K562 (cell line): ENCODE data around the gene SPIB. TPM values are rescaled to one million over a fixed set of nuclear protein-coding genes. Genes with fewer than 3 reads are reported as not detected.

Experiments used
- ATF1 ChIP-seq, 2 experiments: fragments of 450-650 bp in 1 of 2; IDR thresholded peaks; 2 replicates each; pipeline ENCODE4 v1.6.1; 2016; ENCODE audit warnings: missing compliant biosample characterization in 1 of 2, missing genetic modification characterization in 1 of 2
- BRD9 ChIP-seq: fragments of 450-650 bp; IDR thresholded peaks from 2 replicates; pipeline ENCODE4 v1.6.1; 2018; ENCODE audit warnings: low read depth; ENCODE audit not compliant: partially characterized antibody
- DIDO1 ChIP-seq: fragments of 450-650 bp; IDR thresholded peaks from 2 replicates; pipeline ENCODE4 v1.6.1; 2016; ENCODE audit warnings: low read depth, missing biosample characterization, missing genetic modification characterization
- EWSR1 ChIP-seq: fragments of 450-650 bp; IDR thresholded peaks from 2 replicates; pipeline ENCODE4 v1.6.1; 2018; ENCODE audit warnings: borderline replicate concordance, mild to moderate bottlenecking, low read depth, moderate library complexity; ENCODE audit not compliant: partially characterized antibody
- HDAC8 ChIP-seq: fragments of 450-650 bp; IDR thresholded peaks from 2 replicates; pipeline ENCODE4 v1.6.1; 2016; ENCODE audit warnings: mild to moderate bottlenecking, missing genetic modification characterization, moderate library complexity, missing compliant biosample characterization
- HNRNPK ChIP-seq: fragments of 200-400 bp; formaldehyde crosslinking; IDR thresholded peaks from one replicate; pipeline ENCODE4 v1.6.1; 2018; ENCODE audit warnings: mild to moderate bottlenecking, low read depth, low read length; ENCODE audit not compliant: poor library complexity, severe bottlenecking
- JUNB ChIP-seq: fragments of 450-650 bp; formaldehyde crosslinking; conservative IDR thresholded peaks from 2 replicates; pipeline ENCODE4 v1.4.0; 2020; ENCODE audit warnings: mild to moderate bottlenecking
- KLF10 ChIP-seq: fragments of 250-450 bp; sonication (Bioruptor Pico); IDR thresholded peaks from 2 replicates; pipeline ENCODE4 v1.6.1; 2021; ENCODE audit warnings: matching md5 sums
- MEF2D ChIP-seq: conservative IDR thresholded peaks from 2 replicates; pipeline ENCODE4 v1.6.1; 2016; ENCODE audit warnings: low read depth, missing genetic modification characterization, missing compliant biosample characterization
- NCOA2 ChIP-seq, 2 experiments: fragments of 450-650 bp; IDR thresholded peaks; 2 replicates each; pipeline ENCODE4 v1.6.1; 2018; ENCODE audit warnings: mild to moderate bottlenecking in 2 of 2, moderate library complexity in 1 of 2; ENCODE audit not compliant: partially characterized antibody in 2 of 2
- NRF1 ChIP-seq, 2 experiments: fragments of 450-650 bp; IDR thresholded peaks in 1 of 2; conservative IDR thresholded peaks in 1 of 2; 2 replicates each; pipeline ENCODE4 v1.6.1; 2014; ENCODE audit warnings: mild to moderate bottlenecking in 2 of 2
- PHB2 ChIP-seq: fragments of 450-650 bp; IDR thresholded peaks from 2 replicates; pipeline ENCODE4 v1.6.1; 2017; ENCODE audit warnings: low read depth
- POLR2AphosphoS2 ChIP-seq: IDR thresholded peaks from 2 replicates; pipeline ENCODE4 v1.6.1; 2012; ENCODE audit warnings: low read length, improper control_type of control experiment
- SP2 ChIP-seq: IDR thresholded peaks from 2 replicates; pipeline ENCODE4 v1.6.1; 2011; ENCODE audit warnings: mild to moderate bottlenecking, low read depth, low read length, moderate library complexity; ENCODE audit not compliant: poor library complexity, severe bottlenecking; ENCODE audit errors: extremely low read depth
- SRSF7 ChIP-seq: fragments of 200-400 bp; formaldehyde crosslinking; optimal IDR thresholded peaks from 2 replicates; pipeline ENCODE3; 2017; ENCODE audit warnings: mild to moderate bottlenecking, low read depth, low read length
- THRAP3 ChIP-seq: fragments of 450-650 bp; IDR thresholded peaks from 2 replicates; pipeline ENCODE4 v1.6.1; 2016; ENCODE audit warnings: mild to moderate bottlenecking, inconsistent platforms, borderline replicate concordance
- ZNF282 ChIP-seq: sonication (generic); formaldehyde crosslinking; IDR thresholded peaks from 2 replicates; pipeline ENCODE4 v1.8.1; 2023; ENCODE audit warnings: missing genetic modification reagents
- ZNF584 ChIP-seq: fragments of 200-800 bp; sonication (Bioruptor generic); IDR thresholded peaks from 2 replicates; pipeline ENCODE4 v1.6.1; 2016; ENCODE audit warnings: low read depth, mild to moderate bottlenecking, missing genetic modification characterization, missing compliant biosample characterization
- ZNF696 ChIP-seq: fragments of 250-450 bp; sonication (Bioruptor Pico); conservative IDR thresholded peaks from 2 replicates; pipeline ENCODE4 v1.4.0; 2020; ENCODE audit warnings: mild to moderate bottlenecking, moderate library complexity
- ZNF764 ChIP-seq: fragments of 250-450 bp; sonication (Bioruptor Pico); IDR thresholded peaks from 2 replicates; pipeline ENCODE4 v1.4.0; 2020; ENCODE audit warnings: low read depth, mild to moderate bottlenecking, moderate library complexity
- ZSCAN29 ChIP-seq: fragments of 450-650 bp; IDR thresholded peaks from 2 replicates; pipeline ENCODE4 v1.6.1; 2017
- polyA plus RNA-seq, 8 experiments: library from polyadenylated mRNA; depleted of rRNA in 4 of 8; stranded (reverse) in 5 of 8; unstranded in 3 of 8; fragments of >200 nt; fragmentation: Nextera tagmentation in 2 of 8; fragmentation: Illumina TruSeq in 1 of 8; extraction: Ambion mirVana in 2 of 8; extraction: Trizol in 1 of 8; gene quantifications; 2 replicates each; pipeline versions ENCODE4 v1.2.1 to v1.2.3, GENCODE V29; 2011 to 2014; ENCODE audit warnings: inconsistent platforms in 1 of 8, missing spikeins in 1 of 8
- total RNA-seq, 7 experiments: library from RNA; depleted of rRNA in 6 of 7; stranded (reverse); fragments of >200 nt in 6 of 7; fragmentation: Illumina TruSeq in 2 of 7; extraction: Trizol in 2 of 7; gene quantifications; 2 replicates each; pipeline versions ENCODE4 v1.2.1 to v1.2.3, GENCODE V29; 2011 to 2021; ENCODE audit warnings: low replicate concordance in 1 of 7
- TF ChIP-seq, protein P1 (sequence below): fragments of 450-650 bp; IDR thresholded peaks from 2 replicates; pipeline ENCODE4 v1.6.1; 2017; ENCODE audit warnings: antibody characterized with exemption, mild to moderate bottlenecking
- TF ChIP-seq, protein P2 (sequence below): sonication (generic); formaldehyde crosslinking; IDR thresholded peaks from 2 replicates; pipeline ENCODE4 v1.5.0; 2020; ENCODE audit warnings: missing genetic modification reagents

SPIB gene
- total and polyA plus RNA-seq, 9 of the 15 experiments (the other 6 are each of a cell fraction or from before 2014, with no cell fraction given): 0.06 to 1.0 (median 0.43) TPM; not detected in 1

DNA sequence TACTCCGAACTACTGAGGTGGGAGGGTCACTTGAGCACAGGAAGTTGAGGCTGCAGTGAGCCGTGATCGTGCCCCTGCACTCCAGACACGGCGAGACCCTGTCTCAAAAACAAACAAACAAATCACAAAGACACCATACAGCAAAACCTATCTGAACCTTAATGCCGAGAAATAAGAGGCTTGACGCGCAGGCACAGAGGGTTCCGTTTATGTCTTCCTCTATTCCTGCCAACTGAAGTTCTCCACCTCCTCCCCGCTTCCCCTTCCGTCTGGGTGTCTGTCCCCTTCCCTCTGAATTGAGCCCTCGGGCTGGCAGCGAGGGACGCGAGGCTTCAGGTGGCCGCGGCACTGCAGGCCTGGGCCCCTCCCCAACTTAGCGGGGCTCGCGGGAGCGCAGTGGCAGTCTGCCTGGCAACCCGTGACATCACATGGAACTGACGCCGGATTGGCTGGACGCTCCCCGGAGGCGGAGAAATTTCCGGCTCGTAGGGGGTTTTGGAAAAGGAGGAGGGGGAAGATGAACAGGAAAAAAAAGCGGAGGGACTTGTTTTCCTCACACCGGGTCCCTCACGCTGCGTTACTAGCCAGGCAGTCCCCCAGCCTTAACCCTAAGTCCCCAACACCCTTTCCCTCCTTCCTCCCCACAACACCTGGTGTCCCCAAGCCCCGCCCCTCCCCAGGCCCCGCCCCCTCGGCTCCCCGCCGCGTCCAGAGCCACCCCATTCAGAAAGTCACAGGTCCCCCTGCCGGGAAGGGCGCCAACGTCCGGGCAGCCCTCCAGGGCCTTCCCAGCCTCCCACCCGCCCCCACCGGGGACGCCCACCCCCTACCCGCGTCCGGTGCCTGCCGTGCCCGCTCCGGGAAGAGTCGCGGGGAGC, 12.8 kb downstream of the SPIB start (continued):
- TF ChIP-seq SRSF7 (no peak), SP2 (no peak), ZNF764 (CRISPR knock-in tag) (no peak), JUNB (no peak), EWSR1 (no peak), PHB2 (no peak), DIDO1 (tag) (no peak), ZNF584 (CRISPR knock-in tag) (no peak), BRD9 (no peak), MEF2D (no peak), THRAP3 (no peak), POLR2AphosphoS2 (no peak), HNRNPK (no peak), ZSCAN29 (no peak), ATF1 (CRISPR knock-in tag; IDR thresholded peaks at IDR 0.05) (peak; percentile 62; the same call in 1 of the 2 replicates), ATF1 (tag; IDR thresholded peaks at IDR 0.05) (peak; percentile 97), ZNF696 (CRISPR knock-in tag) (no peak), HDAC8 (tag) (no peak), NRF1 (conservative IDR thresholded peaks at IDR 0.05 in 1 of 2, IDR thresholded peaks at IDR 0.05 in 1 of 2) (0 out of 4 replicates have a peak, but pooled peaks have one; percentile 36 to 50), NCOA2 (IDR thresholded peaks at IDR 0.05; ENCODE audit: partially characterized antibody in 2 of 2) (no peak), KLF10 (CRISPR knock-in tag) (no peak), ZNF282 (CRISPR knock-in tag) (no peak)
- TF ChIP-seq, protein P1, sequence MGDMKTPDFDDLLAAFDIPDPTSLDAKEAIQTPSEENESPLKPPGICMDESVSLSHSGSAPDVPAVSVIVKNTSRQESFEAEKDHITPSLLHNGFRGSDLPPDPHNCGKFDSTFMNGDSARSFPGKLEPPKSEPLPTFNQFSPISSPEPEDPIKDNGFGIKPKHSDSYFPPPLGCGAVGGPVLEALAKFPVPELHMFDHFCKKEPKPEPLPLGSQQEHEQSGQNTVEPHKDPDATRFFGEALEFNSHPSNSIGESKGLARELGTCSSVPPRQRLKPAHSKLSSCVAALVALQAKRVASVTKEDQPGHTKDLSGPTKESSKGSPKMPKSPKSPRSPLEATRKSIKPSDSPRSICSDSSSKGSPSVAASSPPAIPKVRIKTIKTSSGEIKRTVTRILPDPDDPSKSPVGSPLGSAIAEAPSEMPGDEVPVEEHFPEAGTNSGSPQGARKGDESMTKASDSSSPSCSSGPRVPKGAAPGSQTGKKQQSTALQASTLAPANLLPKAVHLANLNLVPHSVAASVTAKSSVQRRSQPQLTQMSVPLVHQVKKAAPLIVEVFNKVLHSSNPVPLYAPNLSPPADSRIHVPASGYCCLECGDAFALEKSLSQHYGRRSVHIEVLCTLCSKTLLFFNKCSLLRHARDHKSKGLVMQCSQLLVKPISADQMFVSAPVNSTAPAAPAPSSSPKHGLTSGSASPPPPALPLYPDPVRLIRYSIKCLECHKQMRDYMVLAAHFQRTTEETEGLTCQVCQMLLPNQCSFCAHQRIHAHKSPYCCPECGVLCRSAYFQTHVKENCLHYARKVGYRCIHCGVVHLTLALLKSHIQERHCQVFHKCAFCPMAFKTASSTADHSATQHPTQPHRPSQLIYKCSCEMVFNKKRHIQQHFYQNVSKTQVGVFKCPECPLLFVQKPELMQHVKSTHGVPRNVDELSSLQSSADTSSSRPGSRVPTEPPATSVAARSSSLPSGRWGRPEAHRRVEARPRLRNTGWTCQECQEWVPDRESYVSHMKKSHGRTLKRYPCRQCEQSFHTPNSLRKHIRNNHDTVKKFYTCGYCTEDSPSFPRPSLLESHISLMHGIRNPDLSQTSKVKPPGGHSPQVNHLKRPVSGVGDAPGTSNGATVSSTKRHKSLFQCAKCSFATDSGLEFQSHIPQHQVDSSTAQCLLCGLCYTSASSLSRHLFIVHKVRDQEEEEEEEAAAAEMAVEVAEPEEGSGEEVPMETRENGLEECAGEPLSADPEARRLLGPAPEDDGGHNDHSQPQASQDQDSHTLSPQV: no peak
- TF ChIP-seq, protein P2, sequence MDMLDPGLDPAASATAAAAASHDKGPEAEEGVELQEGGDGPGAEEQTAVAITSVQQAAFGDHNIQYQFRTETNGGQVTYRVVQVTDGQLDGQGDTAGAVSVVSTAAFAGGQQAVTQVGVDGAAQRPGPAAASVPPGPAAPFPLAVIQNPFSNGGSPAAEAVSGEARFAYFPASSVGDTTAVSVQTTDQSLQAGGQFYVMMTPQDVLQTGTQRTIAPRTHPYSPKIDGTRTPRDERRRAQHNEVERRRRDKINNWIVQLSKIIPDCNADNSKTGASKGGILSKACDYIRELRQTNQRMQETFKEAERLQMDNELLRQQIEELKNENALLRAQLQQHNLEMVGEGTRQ: no peak
